Measurements from ENCODE around the gene ZNF138. TPM values are rescaled to one million over a fixed set of nuclear protein-coding genes. Genes with fewer than 3 reads are reported as not detected.
A peak's percentile ranks its signal among the peaks of the same experiment; 100 is the strongest.

ZNF138 gene
- total and polyA plus RNA-seq, 4 donors, result 2.1 to 18.6 (median 5.2) TPM

DNA sequence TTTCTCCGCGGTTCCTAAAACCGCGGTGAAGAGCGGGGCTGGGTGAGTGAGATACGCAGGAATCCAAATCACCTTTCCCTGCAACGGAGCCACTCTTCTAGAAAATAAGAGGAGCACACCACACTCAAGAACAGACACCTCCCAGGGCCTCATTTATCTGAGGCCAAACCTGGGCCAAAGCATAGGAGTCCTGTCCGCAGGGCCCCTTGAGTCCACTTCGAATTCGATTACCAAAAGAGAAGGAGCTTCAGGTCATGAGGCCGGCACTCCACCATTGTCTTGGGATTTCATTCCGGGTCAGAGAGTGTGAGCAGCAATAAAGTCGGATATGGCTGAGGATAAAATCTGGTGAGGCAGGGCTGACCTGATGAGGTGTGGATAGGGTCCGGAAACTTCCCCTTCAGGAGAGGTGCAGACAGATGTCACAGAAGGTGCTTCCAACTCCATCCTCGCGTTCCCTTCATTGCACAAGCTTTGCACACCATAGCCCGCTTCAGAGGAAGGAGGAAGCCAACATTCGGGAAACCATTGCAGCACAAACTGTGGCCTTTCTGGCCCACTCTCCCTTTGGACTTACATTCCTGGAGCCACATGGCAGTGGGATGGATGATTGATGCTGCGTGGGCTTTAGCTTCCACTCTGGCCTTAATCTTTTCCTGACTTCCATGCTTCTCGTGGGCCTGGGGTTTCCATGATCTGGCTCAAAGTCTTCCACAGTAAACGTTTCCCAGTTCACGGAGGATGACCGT, 81.6 kb downstream of the ZNF138 start:
- 87 to 88% methylated on average over 23 of the region's 23 CpGs for WGBS, 2 donors
- Histone ChIP-seq H3K9me3 (ENCODE audit: control insufficient read depth in 4 of 4, insufficient read depth in 3 of 4, low read length in 3 of 4) (peaks cover 0 to 25% (median 0%) of the 10 kb centered on the region in 4 donors), H3K4me1 (ENCODE audit: control insufficient read depth in 5 of 5, insufficient read depth in 5 of 5, low read length in 5 of 5) (peaks cover 0 to 6% (median 0%) of the 10 kb centered on the region in 5 donors), H3K36me3 (ENCODE audit: control insufficient read depth in 4 of 4, insufficient read depth in 4 of 4, low read length in 4 of 4) (no peaks in the 10 kb centered on the region), H3K27me3 (ENCODE audit: control insufficient read depth in 3 of 3, insufficient read depth in 3 of 3, low read length in 2 of 3) (no peaks in the 10 kb centered on the region), H3K4me3 (no peak overlapping the region), H3K9ac (ENCODE audit: insufficient read depth in 1 of 2, low read length in 2 of 2) (no peak overlapping the region), H3K27ac (ENCODE audit: low read depth in 1 of 2, low read length in 1 of 2) (no peak overlapping the region)
- ATAC-seq (ENCODE audit: insufficient read depth, low FRiP score), result no peak
- TF ChIP-seq, protein P1, sequence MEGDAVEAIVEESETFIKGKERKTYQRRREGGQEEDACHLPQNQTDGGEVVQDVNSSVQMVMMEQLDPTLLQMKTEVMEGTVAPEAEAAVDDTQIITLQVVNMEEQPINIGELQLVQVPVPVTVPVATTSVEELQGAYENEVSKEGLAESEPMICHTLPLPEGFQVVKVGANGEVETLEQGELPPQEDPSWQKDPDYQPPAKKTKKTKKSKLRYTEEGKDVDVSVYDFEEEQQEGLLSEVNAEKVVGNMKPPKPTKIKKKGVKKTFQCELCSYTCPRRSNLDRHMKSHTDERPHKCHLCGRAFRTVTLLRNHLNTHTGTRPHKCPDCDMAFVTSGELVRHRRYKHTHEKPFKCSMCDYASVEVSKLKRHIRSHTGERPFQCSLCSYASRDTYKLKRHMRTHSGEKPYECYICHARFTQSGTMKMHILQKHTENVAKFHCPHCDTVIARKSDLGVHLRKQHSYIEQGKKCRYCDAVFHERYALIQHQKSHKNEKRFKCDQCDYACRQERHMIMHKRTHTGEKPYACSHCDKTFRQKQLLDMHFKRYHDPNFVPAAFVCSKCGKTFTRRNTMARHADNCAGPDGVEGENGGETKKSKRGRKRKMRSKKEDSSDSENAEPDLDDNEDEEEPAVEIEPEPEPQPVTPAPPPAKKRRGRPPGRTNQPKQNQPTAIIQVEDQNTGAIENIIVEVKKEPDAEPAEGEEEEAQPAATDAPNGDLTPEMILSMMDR (IDR thresholded peaks at IDR 0.05; ENCODE audit: control extremely low read depth, extremely low read depth), result no peak
- DNase-seq, result no peak

DNA sequence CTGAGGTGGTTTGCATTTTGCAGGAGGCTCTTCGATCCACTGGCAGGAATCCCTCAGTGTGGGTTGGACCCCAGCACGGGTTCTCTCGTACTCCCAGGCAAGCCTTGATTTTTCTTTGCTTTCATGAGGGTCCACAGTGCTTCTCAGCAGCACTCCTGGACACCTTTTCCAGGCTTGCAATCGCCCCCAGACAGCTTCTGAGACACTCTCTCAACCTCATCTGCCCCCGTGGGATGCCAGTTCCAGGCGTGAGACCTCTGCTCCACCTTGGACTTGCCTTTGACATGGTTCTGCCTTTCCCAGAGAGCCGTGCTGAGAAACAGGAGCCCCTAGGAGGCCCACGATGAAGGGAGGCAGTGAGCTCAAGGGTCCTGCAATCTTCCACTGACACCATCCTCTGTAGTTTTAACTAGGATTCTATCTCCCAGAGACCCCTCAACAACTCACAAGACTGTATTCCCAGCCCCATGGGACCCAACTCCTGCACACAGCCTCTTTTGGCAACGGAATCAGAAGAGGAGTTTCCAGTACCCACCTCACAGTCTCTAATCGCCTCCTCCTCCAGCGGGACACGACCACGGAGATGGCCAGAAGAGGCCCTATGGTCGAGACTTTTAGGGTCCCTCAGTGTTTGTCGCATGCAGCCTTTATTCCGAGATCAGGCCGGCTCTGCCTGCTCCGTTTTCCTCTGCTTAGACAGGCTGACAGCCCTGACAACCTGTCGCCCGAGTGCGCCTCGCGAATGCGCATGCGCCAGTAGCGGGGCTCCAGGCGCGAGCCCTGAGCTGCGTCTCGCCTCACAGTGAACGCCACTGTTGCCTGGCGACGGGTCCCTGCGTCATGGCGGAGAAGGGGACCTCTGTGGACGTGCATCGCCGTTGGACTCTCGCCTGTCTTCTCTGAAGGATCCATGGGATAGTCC, 82.8 kb downstream of the ZNF138 start:
- 22% methylated on average over 39 of the region's 39 CpGs for WGBS, 2 donors
- no peak overlapping the region for H3K9ac ChIP-seq (ENCODE audit: insufficient read depth in 1 of 2, low read length in 2 of 2)

DNA sequence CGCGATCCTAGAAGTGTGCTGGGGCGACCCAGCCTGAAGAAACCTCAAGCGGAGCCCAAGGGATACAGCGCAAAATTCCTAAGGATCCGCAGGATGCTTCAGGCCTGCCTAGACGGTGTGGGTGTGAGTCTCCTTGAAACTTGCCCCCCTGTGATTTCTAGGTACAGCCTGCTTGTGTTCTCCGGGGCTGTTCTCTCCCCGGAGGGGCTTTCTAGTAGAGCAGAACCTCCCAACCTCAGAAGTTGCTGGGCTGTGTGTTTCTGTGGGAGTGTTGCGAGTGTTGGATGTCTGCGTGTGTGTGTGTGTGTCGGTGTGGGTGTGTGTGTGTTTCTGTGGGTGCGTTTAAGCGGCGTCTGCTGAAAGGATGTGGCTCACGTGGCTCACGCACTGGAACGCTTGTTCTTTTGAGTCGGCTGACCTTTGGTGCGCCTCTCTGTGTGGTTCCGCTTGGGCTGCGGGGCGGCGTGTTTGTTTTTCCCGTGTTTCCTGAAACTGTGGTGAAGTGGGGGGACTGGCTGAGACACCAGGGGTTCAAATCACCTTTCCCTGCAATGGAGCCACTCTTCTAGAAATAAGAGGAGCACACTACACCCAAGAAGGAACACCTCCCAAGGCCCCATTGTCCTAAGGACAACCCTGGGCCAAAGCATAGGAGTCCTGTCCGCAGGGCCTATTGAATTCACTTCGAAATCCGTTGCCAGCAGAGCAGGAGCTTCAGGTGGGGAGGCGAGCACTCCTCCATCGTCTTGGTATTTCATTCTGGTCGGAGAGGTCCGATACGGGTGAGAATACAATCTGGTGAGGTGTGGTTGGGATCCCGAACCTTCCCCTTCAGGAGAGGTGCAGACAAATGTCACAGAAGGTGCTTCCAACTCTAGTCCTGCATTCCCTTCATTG, 83.7 kb downstream of the ZNF138 start:
- TF ChIP-seq, protein P1 (IDR thresholded peaks at IDR 0.05; ENCODE audit: control extremely low read depth, extremely low read depth), result no peak
- no peak overlapping the region for H3K4me3 ChIP-seq
- WGBS, 2 donors, result 76 to 77% methylated on average over 34 of the region's 34 CpGs

More for the DNA sequence above, 82.8 kb downstream of the ZNF138 start:
- Histone ChIP-seq H3K36me3 (ENCODE audit: control insufficient read depth in 4 of 4, insufficient read depth in 4 of 4, low read length in 4 of 4) (no peaks in the 10 kb centered on the region), H3K4me3 (no peak overlapping the region), H3K4me1 (ENCODE audit: control insufficient read depth in 5 of 5, insufficient read depth in 5 of 5, low read length in 5 of 5) (peaks cover 0 to 6% (median 0%) of the 10 kb centered on the region in 5 donors), H3K9me3 (ENCODE audit: control insufficient read depth in 4 of 4, insufficient read depth in 3 of 4, low read length in 3 of 4) (peaks cover 0 to 27% (median 0%) of the 10 kb centered on the region in 4 donors), H3K27ac (ENCODE audit: low read depth in 1 of 2, low read length in 1 of 2) (no peak overlapping the region), H3K27me3 (ENCODE audit: control insufficient read depth in 3 of 3, insufficient read depth in 3 of 3, low read length in 2 of 3) (no peaks in the 10 kb centered on the region)
- DNase-seq (peak; percentile 43 to 61 (median 57)), ATAC-seq (ENCODE audit: insufficient read depth, low FRiP score) (peak; percentile 23)
- TF ChIP-seq, protein P1 (IDR thresholded peaks at IDR 0.05; ENCODE audit: control extremely low read depth, extremely low read depth), result no peak

More for the DNA sequence above, 83.7 kb downstream of the ZNF138 start:
- H3K27me3 ChIP-seq (ENCODE audit: control insufficient read depth in 3 of 3, insufficient read depth in 3 of 3, low read length in 2 of 3), result peaks cover 0 to 3% (median 0%) of the 10 kb centered on the region in 3 donors
- no peak overlapping the region for H3K27ac ChIP-seq (ENCODE audit: low read depth in 1 of 2, low read length in 1 of 2)
- H3K9me3 ChIP-seq (ENCODE audit: control insufficient read depth in 4 of 4, insufficient read depth in 3 of 4, low read length in 3 of 4), result peaks cover 0 to 28% (median 0%) of the 10 kb centered on the region in 4 donors
- H3K9ac ChIP-seq (ENCODE audit: insufficient read depth in 1 of 2, low read length in 2 of 2), result no peak overlapping the region
- DNase-seq (no peak), ATAC-seq (ENCODE audit: insufficient read depth, low FRiP score) (no peak)
- no peaks in the 10 kb centered on the region for H3K36me3 ChIP-seq (ENCODE audit: control insufficient read depth in 4 of 4, insufficient read depth in 4 of 4, low read length in 4 of 4)
- H3K4me1 ChIP-seq (ENCODE audit: control insufficient read depth in 5 of 5, insufficient read depth in 5 of 5, low read length in 5 of 5), result peaks cover 0 to 6% (median 0%) of the 10 kb centered on the region in 5 donors
